Measurements from ENCODE around the gene LCAT.

Gene LCAT

GRCh38 chr16:67968400-67969253 lies 24.7 kb upstream of the LCAT start, which contains the start of gene SLC12A4:
SLC12A4 (minus strand) TSS chr16:67968637; CDS start chr16:67968553, 84 bp downstream.
- no peak for DNase-seq (ENCODE audit: low read depth)

GRCh38 chr16:67967958-67968399 lies 24.1 kb upstream of the LCAT start:
- no peak for DNase-seq (ENCODE audit: low read depth)

GRCh38 chr16:67967183-67967957 lies 23.4 kb upstream of the LCAT start:
- DNase-seq (ENCODE audit: low read depth): no peak

GRCh38 chr16:67966549-67967182 lies 22.7 kb upstream of the LCAT start:
- no peak for DNase-seq (ENCODE audit: low read depth)

- no peak for DNase-seq (ENCODE audit: low read depth)
Measured at GRCh38 chr16:67965668-67966548, 22.0 kb upstream of the LCAT start.

GRCh38 chr16:67964477-67965131 lies 20.7 kb upstream of the LCAT start:
- DNase-seq (ENCODE audit: low read depth): no peak

GRCh38 chr16:67963662-67964321 lies 19.9 kb upstream of the LCAT start:
- no peak for DNase-seq (ENCODE audit: low read depth)

- no peak for DNase-seq (ENCODE audit: low read depth)
Measured at GRCh38 chr16:67963292-67963661, 19.4 kb upstream of the LCAT start.

- no peak for DNase-seq (ENCODE audit: low read depth)
Measured at GRCh38 chr16:67962135-67962534, 18.2 kb upstream of the LCAT start.

GRCh38 chr16:67961551-67961957 lies 17.6 kb upstream of the LCAT start:
- DNase-seq (ENCODE audit: low read depth): no peak

GRCh38 chr16:67959536-67960329 lies 15.8 kb upstream of the LCAT start:
- no peak for DNase-seq (ENCODE audit: low read depth)

- no peak for DNase-seq (ENCODE audit: low read depth)
Measured at GRCh38 chr16:67957622-67958021, 13.7 kb upstream of the LCAT start.

- no peak for DNase-seq (ENCODE audit: low read depth)
Measured at GRCh38 chr16:67954421-67955196, 10.7 kb upstream of the LCAT start.

GRCh38 chr16:67953641-67954375 lies 9.9 kb upstream of the LCAT start:
- no peak for DNase-seq (ENCODE audit: low read depth)

GRCh38 chr16:67951485-67951884 lies 7.6 kb upstream of the LCAT start:
- no peak for DNase-seq (ENCODE audit: low read depth)

GRCh38 chr16:67950335-67950843 lies 6.5 kb upstream of the LCAT start:
- no peak for DNase-seq (ENCODE audit: low read depth)

- no peak for DNase-seq (ENCODE audit: low read depth)
Measured at GRCh38 chr16:67949645-67950044, 5.7 kb upstream of the LCAT start.

- DNase-seq (ENCODE audit: low read depth): no peak
Measured at GRCh38 chr16:67948015-67948414, 4.1 kb upstream of the LCAT start.

All from non-pigmented ciliary epithelial cell (primary cell).